HAP-1 (cell line): ENCODE results near the gene AR.

Experiments used
- DNase-seq, 2 experiments: peaks; one replicate each; pipeline ENCODE4 v3.0.0-alpha.2; 2016 to 2020; ENCODE audit warnings: low spot score in 2 of 2
- H3K27me3 ChIP-seq: fragments of 250-450 bp; sonication (Bioruptor Pico); 2 replicates; pipeline ENCODE4 v1.5.1; 2020; ENCODE audit warnings: low read depth, mild to moderate bottlenecking, moderate library complexity
- H3K36me3 ChIP-seq: fragments of 250-450 bp; sonication (Bioruptor Pico); replicated peaks from 2 replicates; pipeline ENCODE4 v1.5.1; 2020; ENCODE audit warnings: mild to moderate bottlenecking
- H3K4me1 ChIP-seq: fragments of 250-450 bp; sonication (Bioruptor Pico); 2 replicates; pipeline ENCODE4 v1.5.1; 2020; ENCODE audit warnings: mild to moderate bottlenecking
- H3K4me3 ChIP-seq: fragments of 250-450 bp; sonication (Bioruptor Pico); 2 replicates; pipeline ENCODE4 v1.5.1; 2020; ENCODE audit warnings: mild to moderate bottlenecking, moderate library complexity
- H3K9me3 ChIP-seq: fragments of 250-450 bp; sonication (Bioruptor Pico); 2 replicates; pipeline ENCODE4 v1.5.1; 2020; ENCODE audit warnings: mild to moderate bottlenecking, moderate library complexity
- in situ Hi-C: fragments of 300-500 bp; cut with MboI; formaldehyde crosslinking; loops from 3 replicates; pipeline ENCODE4 v1.14.3; 2020; ENCODE audit warnings: low sequenced_read_pairs, inconsistent platforms, mixed read lengths

Gene AR

DNA sequence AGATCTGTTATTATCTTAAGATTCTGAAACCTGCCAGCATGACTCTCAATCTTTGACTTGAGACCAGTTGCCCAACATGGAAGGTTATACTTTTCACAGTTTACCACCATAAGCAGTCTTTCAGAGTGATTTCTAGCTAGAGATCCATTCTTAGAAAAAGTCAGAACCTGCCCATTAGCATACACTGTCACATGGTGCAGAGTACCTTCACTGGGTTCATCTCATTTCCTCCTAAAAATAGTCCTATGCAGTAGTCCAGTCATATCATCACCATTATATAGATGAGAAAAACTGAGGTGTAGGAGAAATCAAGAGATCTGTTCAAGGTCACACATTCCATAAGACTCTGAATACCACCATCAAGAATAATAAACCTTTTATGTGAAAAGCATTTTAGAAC, 153.6 kb downstream of the AR start:
- H3K36me3 ChIP-seq, result no peaks in the 10 kb centered on the region
- no peaks in the 10 kb centered on the region for H3K27me3 ChIP-seq
- no peak overlapping the region for H3K4me3 ChIP-seq
- in situ Hi-C loops, result no loop called here
- no peaks in the 10 kb centered on the region for H3K4me1 ChIP-seq
- H3K9me3 ChIP-seq, result no peaks in the 10 kb centered on the region
- no peak for DNase-seq

DNA sequence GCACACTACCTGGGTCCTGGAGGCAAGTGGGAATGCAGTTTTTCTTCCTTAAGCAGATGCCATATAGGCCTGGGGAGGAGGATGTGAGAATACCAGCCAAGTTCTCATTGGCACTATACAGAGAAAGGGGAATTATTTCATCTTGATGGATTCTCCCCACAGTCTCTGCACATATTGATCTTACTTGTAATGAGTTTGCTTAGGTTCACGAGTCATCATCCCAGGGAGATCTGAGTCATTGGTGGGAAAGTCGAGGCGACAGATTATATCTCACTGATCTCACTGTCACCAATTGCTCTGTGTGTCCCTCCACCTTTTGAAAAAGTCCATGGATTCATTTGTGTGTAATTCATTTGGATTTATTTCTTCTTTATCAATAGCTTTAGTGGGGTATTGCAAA, 156.8 kb downstream of the AR start:
- Histone ChIP-seq H3K9me3 (no peaks in the 10 kb centered on the region), H3K27me3 (no peaks in the 10 kb centered on the region), H3K4me3 (no peak overlapping the region), H3K36me3 (no peaks in the 10 kb centered on the region; the same call in 1 of the 2 replicates), H3K4me1 (no peaks in the 10 kb centered on the region)
- DNase-seq, result no peak
- in situ Hi-C loops, result loop anchor here (25.0 kb wide), 1 partner anchor 437 kb away; no protein-coding TSS in a partner anchor

DNA sequence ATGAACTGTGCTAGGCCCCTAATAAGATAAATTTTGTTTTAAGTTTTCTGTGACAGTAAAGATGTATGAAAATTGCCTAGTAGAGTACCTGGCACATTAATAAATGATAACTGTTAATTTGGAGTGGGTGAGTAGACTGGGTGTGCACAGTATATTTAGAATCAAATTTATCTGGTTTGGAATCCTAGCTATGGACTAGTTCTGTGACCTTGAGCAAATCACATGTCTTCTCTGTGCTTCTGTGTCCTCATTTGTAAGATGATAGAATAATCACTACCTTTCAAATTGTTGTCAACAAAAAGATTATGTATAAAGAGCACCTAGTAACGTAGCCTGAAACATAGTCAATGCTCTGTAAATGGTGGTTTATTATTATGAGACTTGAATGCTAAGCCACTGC, 170.2 kb downstream of the AR start:
- in situ Hi-C loops, result loop anchor here (25.0 kb wide), 1 partner anchor 423 kb away; no protein-coding TSS in a partner anchor
- Histone ChIP-seq H3K27me3 (no peaks in the 10 kb centered on the region), H3K36me3 (peaks cover 40% of the 10 kb centered on the region), H3K4me3 (no peak overlapping the region), H3K9me3 (no peaks in the 10 kb centered on the region), H3K4me1 (no peaks in the 10 kb centered on the region)
- no peak for DNase-seq

DNA sequence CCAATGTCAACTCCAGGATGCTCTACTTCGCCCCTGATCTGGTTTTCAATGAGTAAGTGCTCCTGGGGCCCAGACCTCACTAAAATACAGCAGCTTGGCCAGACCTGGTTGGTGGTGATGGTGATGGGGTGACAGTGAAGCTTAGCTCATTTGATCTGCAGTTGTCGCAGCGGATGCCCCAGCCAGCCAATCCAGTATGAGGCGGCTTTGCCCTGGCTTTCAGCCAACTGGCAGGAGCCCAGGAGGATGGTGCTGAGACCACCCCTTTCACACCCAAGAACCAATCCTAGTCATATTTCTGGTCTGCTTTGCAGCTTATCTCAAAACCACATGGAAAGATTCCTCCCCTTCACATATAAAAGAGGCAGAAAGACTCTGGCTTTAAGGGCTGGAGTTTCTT, 173.8 kb downstream of the AR start:
- in situ Hi-C loops, result loop anchor here (25.0 kb wide), 1 partner anchor 420 kb away; no protein-coding TSS in a partner anchor
- peaks cover 43% of the 10 kb centered on the region for H3K36me3 ChIP-seq
- H3K9me3 ChIP-seq, result no peaks in the 10 kb centered on the region
- H3K27me3 ChIP-seq, result no peaks in the 10 kb centered on the region
- no peak overlapping the region for H3K4me3 ChIP-seq
- H3K4me1 ChIP-seq, result no peaks in the 10 kb centered on the region
- DNase-seq, result no peak

DNA sequence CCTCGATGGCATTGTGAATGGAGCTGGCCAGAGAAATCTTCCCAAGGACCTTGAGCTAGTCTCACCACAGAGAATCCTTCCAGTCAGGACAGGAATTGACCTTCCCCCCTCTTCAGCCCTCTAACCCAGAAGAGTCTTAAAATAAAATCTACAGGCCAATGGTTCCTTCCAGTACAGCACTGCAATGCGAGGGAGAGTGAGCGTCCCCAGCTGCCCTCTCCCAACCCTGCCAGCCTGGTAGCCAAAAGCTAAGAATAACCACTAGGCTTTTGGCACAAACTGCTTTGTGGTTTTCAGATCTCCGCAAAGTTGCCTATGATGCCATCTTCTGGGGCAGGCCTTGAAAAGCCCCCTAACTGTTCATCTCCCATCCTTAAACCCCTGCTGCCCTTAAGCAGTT, 175.1 kb downstream of the AR start:
- H3K4me1 ChIP-seq, result no peaks in the 10 kb centered on the region

DNA sequence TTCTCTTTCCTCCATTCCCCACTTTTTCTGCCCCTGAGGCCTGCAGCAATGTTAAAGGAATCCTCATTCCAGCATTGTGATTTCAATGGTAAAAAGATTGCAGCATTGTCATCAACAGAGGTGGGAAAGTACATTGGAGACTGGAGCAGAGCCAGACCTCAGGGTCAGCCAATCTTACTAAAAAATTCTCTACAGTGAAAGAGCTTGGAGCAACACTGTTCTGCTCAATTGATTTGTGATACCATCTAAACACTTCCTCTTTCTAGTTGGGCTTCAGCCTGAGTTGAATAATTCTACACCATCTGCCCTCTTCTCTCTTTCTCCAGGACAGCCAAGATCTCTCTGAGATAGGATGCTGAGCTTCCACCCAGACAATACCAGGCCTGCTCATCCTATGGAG, 176.5 kb downstream of the AR start:
- Histone ChIP-seq H3K27me3 (no peaks in the 10 kb centered on the region), H3K4me1 (no peaks in the 10 kb centered on the region), H3K36me3 (peaks cover 44% of the 10 kb centered on the region), H3K9me3 (no peaks in the 10 kb centered on the region), H3K4me3 (no peak overlapping the region)
- DNase-seq, result no peak
- in situ Hi-C loops, result loop anchor here (25.0 kb wide), 1 partner anchor 417 kb away; no protein-coding TSS in a partner anchor

More for the DNA sequence above, 175.1 kb downstream of the AR start:
- Histone ChIP-seq H3K4me3 (no peak overlapping the region), H3K27me3 (no peaks in the 10 kb centered on the region), H3K36me3 (peaks cover 39% of the 10 kb centered on the region), H3K9me3 (no peaks in the 10 kb centered on the region)
- no peak for DNase-seq
- in situ Hi-C loops, result loop anchor here (25.0 kb wide), 1 partner anchor 418 kb away; no protein-coding TSS in a partner anchor

DNA sequence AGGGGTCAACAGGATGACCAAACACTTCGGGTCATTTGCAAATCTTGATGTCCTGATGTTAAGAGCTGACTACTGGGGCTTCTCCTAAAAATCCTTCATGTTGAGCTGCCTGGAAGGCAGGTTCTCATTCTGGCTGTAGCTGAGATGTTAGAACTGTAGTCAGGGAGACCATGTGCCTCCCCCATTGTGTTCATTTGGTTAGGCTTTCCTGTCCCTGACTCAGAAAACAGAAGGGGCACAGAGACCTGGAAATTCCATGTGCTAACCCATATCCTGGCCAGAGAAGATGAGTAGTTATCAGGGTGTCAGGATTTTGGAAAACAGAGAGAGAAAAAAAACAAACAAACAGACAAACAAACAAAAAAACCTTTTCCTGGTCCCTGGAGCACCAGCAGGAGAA, 177.5 kb downstream of the AR start:
- in situ Hi-C loops, result loop anchor here (25.0 kb wide), 1 partner anchor 416 kb away; no protein-coding TSS in a partner anchor
- no peaks in the 10 kb centered on the region for H3K9me3 ChIP-seq
- no peak overlapping the region for H3K4me3 ChIP-seq
- peaks cover 43% of the 10 kb centered on the region for H3K36me3 ChIP-seq
- DNase-seq, result no peak
- H3K4me1 ChIP-seq, result no peaks in the 10 kb centered on the region
- H3K27me3 ChIP-seq, result no peaks in the 10 kb centered on the region

DNA sequence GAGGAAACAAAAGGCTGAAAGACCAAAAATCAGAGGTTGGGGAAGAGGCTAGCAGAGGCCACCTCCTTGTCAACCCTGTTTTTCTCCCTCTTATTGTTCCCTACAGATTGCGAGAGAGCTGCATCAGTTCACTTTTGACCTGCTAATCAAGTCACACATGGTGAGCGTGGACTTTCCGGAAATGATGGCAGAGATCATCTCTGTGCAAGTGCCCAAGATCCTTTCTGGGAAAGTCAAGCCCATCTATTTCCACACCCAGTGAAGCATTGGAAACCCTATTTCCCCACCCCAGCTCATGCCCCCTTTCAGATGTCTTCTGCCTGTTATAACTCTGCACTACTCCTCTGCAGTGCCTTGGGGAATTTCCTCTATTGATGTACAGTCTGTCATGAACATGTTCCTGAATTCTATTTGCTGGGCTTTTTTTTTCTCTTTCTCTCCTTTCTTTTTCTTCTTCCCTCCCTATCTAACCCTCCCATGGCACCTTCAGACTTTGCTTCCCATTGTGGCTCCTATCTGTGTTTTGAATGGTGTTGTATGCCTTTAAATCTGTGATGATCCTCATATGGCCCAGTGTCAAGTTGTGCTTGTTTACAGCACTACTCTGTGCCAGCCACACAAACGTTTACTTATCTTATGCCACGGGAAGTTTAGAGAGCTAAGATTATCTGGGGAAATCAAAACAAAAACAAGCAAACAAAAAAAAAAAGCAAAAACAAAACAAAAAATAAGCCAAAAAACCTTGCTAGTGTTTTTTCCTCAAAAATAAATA, 179.9 kb downstream of the AR start:
- Histone ChIP-seq H3K4me3 (no peak overlapping the region), H3K36me3 (peaks cover 27% of the 10 kb centered on the region), H3K9me3 (no peaks in the 10 kb centered on the region), H3K27me3 (no peaks in the 10 kb centered on the region), H3K4me1 (no peaks in the 10 kb centered on the region)
- in situ Hi-C loops, result loop anchor here (25.0 kb wide), 1 partner anchor 414 kb away; no protein-coding TSS in a partner anchor
- no peak for DNase-seq

DNA sequence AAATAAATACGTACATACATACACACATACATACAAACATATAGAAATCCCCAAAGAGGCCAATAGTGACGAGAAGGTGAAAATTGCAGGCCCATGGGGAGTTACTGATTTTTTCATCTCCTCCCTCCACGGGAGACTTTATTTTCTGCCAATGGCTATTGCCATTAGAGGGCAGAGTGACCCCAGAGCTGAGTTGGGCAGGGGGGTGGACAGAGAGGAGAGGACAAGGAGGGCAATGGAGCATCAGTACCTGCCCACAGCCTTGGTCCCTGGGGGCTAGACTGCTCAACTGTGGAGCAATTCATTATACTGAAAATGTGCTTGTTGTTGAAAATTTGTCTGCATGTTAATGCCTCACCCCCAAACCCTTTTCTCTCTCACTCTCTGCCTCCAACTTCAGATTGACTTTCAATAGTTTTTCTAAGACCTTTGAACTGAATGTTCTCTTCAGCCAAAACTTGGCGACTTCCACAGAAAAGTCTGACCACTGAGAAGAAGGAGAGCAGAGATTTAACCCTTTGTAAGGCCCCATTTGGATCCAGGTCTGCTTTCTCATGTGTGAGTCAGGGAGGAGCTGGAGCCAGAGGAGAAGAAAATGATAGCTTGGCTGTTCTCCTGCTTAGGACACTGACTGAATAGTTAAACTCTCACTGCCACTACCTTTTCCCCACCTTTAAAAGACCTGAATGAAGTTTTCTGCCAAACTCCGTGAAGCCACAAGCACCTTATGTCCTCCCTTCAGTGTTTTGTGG, 180.7 kb downstream of the AR start:
- H3K36me3 ChIP-seq, result peaks cover 24% of the 10 kb centered on the region
- H3K27me3 ChIP-seq, result no peaks in the 10 kb centered on the region
- DNase-seq, result no peak
- no peak overlapping the region for H3K4me3 ChIP-seq
- no peaks in the 10 kb centered on the region for H3K4me1 ChIP-seq
- in situ Hi-C loops, result loop anchor here (25.0 kb wide), 1 partner anchor 413 kb away; no protein-coding TSS in a partner anchor
- no peaks in the 10 kb centered on the region for H3K9me3 ChIP-seq

DNA sequence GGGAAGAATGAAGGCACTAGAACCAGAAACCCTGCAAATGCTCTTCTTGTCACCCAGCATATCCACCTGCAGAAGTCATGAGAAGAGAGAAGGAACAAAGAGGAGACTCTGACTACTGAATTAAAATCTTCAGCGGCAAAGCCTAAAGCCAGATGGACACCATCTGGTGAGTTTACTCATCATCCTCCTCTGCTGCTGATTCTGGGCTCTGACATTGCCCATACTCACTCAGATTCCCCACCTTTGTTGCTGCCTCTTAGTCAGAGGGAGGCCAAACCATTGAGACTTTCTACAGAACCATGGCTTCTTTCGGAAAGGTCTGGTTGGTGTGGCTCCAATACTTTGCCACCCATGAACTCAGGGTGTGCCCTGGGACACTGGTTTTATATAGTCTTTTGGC, 181.7 kb downstream of the AR start:
- DNase-seq, result no peak
- H3K36me3 ChIP-seq, result peaks cover 18% of the 10 kb centered on the region
- in situ Hi-C loops, result no loop called here
- H3K27me3 ChIP-seq, result no peaks in the 10 kb centered on the region
- no peaks in the 10 kb centered on the region for H3K9me3 ChIP-seq
- H3K4me1 ChIP-seq, result no peaks in the 10 kb centered on the region
- H3K4me3 ChIP-seq, result no peak overlapping the region

DNA sequence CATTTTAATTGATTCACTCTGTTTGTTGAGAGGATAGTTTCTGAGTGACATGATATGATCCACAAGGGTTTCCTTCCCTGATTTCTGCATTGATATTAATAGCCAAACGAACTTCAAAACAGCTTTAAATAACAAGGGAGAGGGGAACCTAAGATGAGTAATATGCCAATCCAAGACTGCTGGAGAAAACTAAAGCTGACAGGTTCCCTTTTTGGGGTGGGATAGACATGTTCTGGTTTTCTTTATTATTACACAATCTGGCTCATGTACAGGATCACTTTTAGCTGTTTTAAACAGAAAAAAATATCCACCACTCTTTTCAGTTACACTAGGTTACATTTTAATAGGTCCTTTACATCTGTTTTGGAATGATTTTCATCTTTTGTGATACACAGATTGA, 182.2 kb downstream of the AR start:
- Histone ChIP-seq H3K36me3 (peaks cover 17% of the 10 kb centered on the region), H3K4me1 (no peaks in the 10 kb centered on the region), H3K4me3 (no peak overlapping the region), H3K9me3 (no peaks in the 10 kb centered on the region), H3K27me3 (no peaks in the 10 kb centered on the region)
- DNase-seq, result no peak
- in situ Hi-C loops, result no loop called here

DNA sequence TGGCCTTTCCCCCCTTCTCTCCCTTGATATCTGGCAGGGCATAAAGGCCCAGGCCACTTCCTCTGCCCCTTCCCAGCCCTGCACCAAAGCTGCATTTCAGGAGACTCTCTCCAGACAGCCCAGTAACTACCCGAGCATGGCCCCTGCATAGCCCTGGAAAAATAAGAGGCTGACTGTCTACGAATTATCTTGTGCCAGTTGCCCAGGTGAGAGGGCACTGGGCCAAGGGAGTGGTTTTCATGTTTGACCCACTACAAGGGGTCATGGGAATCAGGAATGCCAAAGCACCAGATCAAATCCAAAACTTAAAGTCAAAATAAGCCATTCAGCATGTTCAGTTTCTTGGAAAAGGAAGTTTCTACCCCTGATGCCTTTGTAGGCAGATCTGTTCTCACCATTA, 183.8 kb downstream of the AR start:
- in situ Hi-C loops, result no loop called here
- no peaks in the 10 kb centered on the region for H3K9me3 ChIP-seq
- no peaks in the 10 kb centered on the region for H3K4me1 ChIP-seq
- H3K4me3 ChIP-seq, result no peak overlapping the region
- H3K36me3 ChIP-seq, result peaks cover 11% of the 10 kb centered on the region
- H3K27me3 ChIP-seq, result no peaks in the 10 kb centered on the region
- DNase-seq, result no peak

DNA sequence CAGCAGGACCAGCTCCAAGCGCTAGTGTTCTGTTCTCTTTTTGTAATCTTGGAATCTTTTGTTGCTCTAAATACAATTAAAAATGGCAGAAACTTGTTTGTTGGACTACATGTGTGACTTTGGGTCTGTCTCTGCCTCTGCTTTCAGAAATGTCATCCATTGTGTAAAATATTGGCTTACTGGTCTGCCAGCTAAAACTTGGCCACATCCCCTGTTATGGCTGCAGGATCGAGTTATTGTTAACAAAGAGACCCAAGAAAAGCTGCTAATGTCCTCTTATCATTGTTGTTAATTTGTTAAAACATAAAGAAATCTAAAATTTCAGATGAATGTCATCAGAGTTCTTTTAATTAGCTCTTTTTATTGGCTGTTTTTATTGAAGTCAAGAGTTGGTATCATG, 186.5 kb downstream of the AR start:
- Histone ChIP-seq H3K27me3 (no peaks in the 10 kb centered on the region), H3K4me3 (no peak overlapping the region), H3K9me3 (no peaks in the 10 kb centered on the region), H3K36me3 (peaks cover 4% of the 10 kb centered on the region), H3K4me1 (no peaks in the 10 kb centered on the region)
- in situ Hi-C loops, result no loop called here
- no peak for DNase-seq

DNA sequence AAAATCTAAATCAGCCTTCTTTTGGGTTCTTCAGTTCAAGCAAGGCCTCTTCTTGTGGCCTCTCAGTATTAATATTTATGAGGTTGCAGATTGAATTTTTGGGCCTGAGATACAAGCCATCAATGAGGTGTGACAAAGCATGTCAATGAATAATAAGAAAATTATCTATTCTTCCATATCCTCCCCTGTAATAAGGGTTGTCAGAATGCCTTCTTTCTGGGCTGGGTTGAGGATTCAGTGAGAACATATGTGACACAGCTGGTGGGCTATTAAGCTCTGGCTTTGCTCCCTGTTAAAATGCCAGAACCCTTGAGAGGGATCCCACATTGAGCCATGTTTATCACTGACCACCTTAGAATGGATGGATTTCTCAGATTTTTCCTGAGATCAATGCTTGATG, 187.2 kb downstream of the AR start:
- Histone ChIP-seq H3K27me3 (no peaks in the 10 kb centered on the region), H3K4me3 (no peak overlapping the region), H3K9me3 (no peaks in the 10 kb centered on the region), H3K4me1 (no peaks in the 10 kb centered on the region), H3K36me3 (no peaks in the 10 kb centered on the region)
- DNase-seq, result no peak
- in situ Hi-C loops, result no loop called here
